Measurements from ENCODE around the gene NECAP2.
"Not testable (repeated sequence)": the region's sequence is repeated elsewhere in the genome, so short reads cannot be mapped to it uniquely, and the experiment has no call there.

GRCh38 chr1:16474891-16475290 is 34.4 kb downstream of the NECAP2 start:
- TF ChIP-seq POLR2A, CTCF (IDR thresholded peaks at IDR 0.05): not testable (repeated sequence)
